B cell (primary cell): Measurements from ENCODE around the gene C3.

Experiments used
- CTCF ChIP-seq: fragments of 200-600 bp; IDR thresholded peaks from one replicate; pipeline ENCODE4 v1.8.0; 2022; ENCODE audit warnings: antibody characterized with exemption, mild to moderate bottlenecking
- EZH2 ChIP-seq: IDR thresholded peaks from 2 replicates; pipeline ENCODE4 v1.6.1; 2012; ENCODE audit warnings: borderline replicate concordance, low read depth, mild to moderate bottlenecking, moderate library complexity, low read length; ENCODE audit not compliant: insufficient read depth, poor library complexity, severe bottlenecking

GRCh38 chr19:6707011-6707657 is 13.3 kb downstream of the C3 start:
- TF ChIP-seq CTCF (no peak), EZH2 (no peak)
